ENCODE results near the gene TSPAN5. TPM values are rescaled to one million over a fixed set of nuclear protein-coding genes. Genes with fewer than 3 reads are reported as not detected.

The TSPAN5 gene
- total and polyA plus RNA-seq, 2 experiments from 2014 or later: 22.4 to 35.9 TPM

DNA sequence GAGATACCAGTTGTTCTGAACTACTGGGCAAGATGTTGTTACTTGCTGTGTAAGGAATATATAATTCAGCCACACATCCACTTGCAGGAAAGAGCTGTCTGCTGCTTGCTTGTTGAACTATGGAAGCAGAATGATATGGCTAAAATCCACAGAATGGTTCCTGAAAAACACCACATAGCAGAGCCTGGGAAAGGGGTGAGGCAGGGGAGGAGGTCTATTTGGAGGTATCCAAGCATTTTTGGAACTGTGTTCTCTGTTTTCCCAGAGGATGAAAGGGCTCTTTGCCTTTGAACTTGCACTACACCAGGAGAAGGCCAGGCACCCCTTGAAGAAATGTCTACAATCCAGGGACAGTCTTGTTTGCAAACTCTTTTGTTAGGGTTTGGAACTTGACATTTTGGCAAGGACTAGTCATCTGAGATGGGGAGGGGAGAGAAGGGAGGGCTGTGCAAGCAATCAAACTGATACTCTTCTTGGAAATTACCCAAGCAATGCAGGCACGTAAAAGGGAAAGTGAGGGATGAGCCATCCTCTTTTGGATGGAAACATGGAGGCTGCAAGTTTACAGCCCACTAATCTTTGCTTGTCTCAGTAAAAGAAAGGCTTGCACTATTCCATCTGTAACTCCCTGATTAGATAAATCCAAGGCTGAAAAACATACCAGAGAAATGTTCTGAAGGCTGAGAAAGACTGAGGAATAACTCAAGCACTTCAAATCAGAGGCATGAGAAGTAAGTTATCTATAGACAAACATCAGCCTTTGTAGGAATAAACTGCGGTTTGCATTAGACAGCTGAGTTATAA, 141.0 kb downstream of the TSPAN5 start:
- Histone ChIP-seq H3K4me1 (ENCODE audit: insufficient read depth) (peaks cover 40% of the 10 kb centered on the region), H2AFZ (no peak overlapping the region), H3K4me3 (no peak overlapping the region), H3K27me3 (no peaks in the 10 kb centered on the region), H4K20me1 (ENCODE audit: insufficient read depth, poor library complexity, severe bottlenecking) (no peaks in the 10 kb centered on the region), H3K36me3 (replicated peaks; ENCODE audit: insufficient read depth, low read depth) (no peaks in the 10 kb centered on the region), H3K9me2 (replicated peaks; ENCODE audit: insufficient read depth) (no peaks in the 10 kb centered on the region), H3K79me2 (peaks cover 8% of the 10 kb centered on the region), H3K9me3 (ENCODE audit: low read depth) (no peaks in the 10 kb centered on the region), H3K27ac (peak overlapping the region; percentile 39), H3K4me2 (peak overlapping the region; percentile 50)
- no peak for DNase-seq (ENCODE audit: low spot score)
- TF ChIP-seq EZH2 (IDR thresholded peaks at IDR 0.05; ENCODE audit: borderline replicate concordance) (no peak), EZH2phosphoT487 (IDR thresholded peaks at IDR 0.05; ENCODE audit: low read depth, severe bottlenecking, unreplicated experiment) (no peak)
- TF ChIP-seq, protein P1, sequence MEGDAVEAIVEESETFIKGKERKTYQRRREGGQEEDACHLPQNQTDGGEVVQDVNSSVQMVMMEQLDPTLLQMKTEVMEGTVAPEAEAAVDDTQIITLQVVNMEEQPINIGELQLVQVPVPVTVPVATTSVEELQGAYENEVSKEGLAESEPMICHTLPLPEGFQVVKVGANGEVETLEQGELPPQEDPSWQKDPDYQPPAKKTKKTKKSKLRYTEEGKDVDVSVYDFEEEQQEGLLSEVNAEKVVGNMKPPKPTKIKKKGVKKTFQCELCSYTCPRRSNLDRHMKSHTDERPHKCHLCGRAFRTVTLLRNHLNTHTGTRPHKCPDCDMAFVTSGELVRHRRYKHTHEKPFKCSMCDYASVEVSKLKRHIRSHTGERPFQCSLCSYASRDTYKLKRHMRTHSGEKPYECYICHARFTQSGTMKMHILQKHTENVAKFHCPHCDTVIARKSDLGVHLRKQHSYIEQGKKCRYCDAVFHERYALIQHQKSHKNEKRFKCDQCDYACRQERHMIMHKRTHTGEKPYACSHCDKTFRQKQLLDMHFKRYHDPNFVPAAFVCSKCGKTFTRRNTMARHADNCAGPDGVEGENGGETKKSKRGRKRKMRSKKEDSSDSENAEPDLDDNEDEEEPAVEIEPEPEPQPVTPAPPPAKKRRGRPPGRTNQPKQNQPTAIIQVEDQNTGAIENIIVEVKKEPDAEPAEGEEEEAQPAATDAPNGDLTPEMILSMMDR (IDR thresholded peaks at IDR 0.05; ENCODE audit: poor library complexity): no peak
- 34% methylated on average over 2 of the region's 2 CpGs for WGBS (ENCODE audit: low lambda C conversion rate, missing lambda C conversion rate)

DNA sequence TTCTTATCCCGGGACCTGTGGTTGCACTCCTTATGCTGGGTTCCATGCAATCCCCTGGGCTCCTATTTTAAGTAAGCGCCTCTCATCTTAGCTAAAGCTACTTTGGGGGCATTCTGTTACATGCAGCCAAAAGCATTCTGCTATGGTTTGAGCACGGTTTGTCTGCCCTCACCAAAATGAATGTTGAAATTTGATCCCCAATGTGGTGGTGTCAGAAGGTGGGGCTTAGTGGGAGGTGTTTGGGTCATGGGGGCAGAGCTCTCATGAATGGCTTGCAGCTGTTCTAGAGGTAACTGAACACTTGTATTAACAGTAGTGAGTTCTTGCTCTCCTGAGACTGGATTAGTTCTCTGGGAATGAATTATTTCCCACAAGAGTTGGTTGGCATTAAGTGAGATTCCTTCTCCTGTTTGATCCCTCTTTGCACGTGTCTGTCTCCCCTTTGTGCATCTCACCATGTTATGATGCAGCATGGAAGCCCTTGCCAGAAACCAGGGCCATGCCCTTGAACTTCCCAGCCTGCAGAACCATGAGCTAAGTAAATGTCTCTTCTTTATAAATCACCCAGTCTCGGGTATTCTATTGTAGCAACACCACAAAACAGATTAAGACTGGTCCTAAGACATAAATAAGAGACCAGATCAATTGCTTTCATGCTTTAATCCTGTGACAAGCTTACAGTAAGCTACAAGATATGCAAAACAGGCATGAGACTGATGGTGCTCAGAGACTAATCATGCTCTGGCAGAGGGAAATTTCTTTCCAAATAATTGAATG, 141.8 kb downstream of the TSPAN5 start:
- no peak for TF ChIP-seq EZH2phosphoT487 (IDR thresholded peaks at IDR 0.05; ENCODE audit: low read depth, severe bottlenecking, unreplicated experiment)
- TF ChIP-seq EZH2 (IDR thresholded peaks at IDR 0.05; ENCODE audit: borderline replicate concordance): no peak
- TF ChIP-seq, protein P1 (IDR thresholded peaks at IDR 0.05; ENCODE audit: poor library complexity): no peak
- H4K20me1 ChIP-seq (ENCODE audit: insufficient read depth, poor library complexity, severe bottlenecking): no peaks in the 10 kb centered on the region
- H3K36me3 ChIP-seq (replicated peaks; ENCODE audit: insufficient read depth, low read depth): no peaks in the 10 kb centered on the region
- no peaks in the 10 kb centered on the region for H3K27me3 ChIP-seq
- 83% methylated on average over 5 of the region's 5 CpGs for WGBS (ENCODE audit: low lambda C conversion rate, missing lambda C conversion rate)
- H3K4me3 ChIP-seq: no peak overlapping the region
- no peak overlapping the region for H3K4me2 ChIP-seq
- no peak overlapping the region for H2AFZ ChIP-seq
- H3K9me2 ChIP-seq (replicated peaks; ENCODE audit: insufficient read depth): no peaks in the 10 kb centered on the region
- H3K4me1 ChIP-seq (ENCODE audit: insufficient read depth): peaks cover 40% of the 10 kb centered on the region
- peaks cover 9% of the 10 kb centered on the region for H3K79me2 ChIP-seq
- DNase-seq (ENCODE audit: low spot score): no peak
- H3K27ac ChIP-seq: peak overlapping the region; percentile 39
- H3K9me3 ChIP-seq (ENCODE audit: low read depth): no peaks in the 10 kb centered on the region

DNA sequence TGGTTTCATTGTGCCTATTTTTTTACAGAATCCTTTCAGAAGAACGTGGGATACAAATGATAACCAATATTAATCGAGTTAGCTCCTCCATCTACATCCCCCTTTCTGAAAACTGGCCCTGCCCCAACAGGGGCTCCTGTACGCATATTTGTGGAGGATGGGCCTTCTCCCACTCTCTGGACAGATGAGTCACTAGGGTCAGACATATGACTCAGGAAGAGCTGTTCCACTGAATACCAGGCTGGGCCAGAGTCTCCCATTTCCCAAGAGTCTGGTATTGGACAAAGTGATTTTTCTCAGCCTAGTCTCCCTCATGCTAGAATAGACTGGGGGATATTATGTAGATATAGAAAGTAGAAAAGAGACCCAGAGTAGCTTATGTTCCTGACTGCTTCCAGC, 142.4 kb downstream of the TSPAN5 start:
- Histone ChIP-seq H2AFZ (no peak overlapping the region), H3K36me3 (replicated peaks; ENCODE audit: insufficient read depth, low read depth) (no peaks in the 10 kb centered on the region), H3K79me2 (peaks cover 9% of the 10 kb centered on the region), H3K4me2 (no peak overlapping the region), H4K20me1 (ENCODE audit: insufficient read depth, poor library complexity, severe bottlenecking) (no peaks in the 10 kb centered on the region), H3K9me2 (replicated peaks; ENCODE audit: insufficient read depth) (no peaks in the 10 kb centered on the region), H3K9me3 (ENCODE audit: low read depth) (no peaks in the 10 kb centered on the region), H3K27ac (peak overlapping the region; percentile 39), H3K4me3 (no peak overlapping the region), H3K4me1 (ENCODE audit: insufficient read depth) (peaks cover 43% of the 10 kb centered on the region), H3K27me3 (no peaks in the 10 kb centered on the region)
- TF ChIP-seq EZH2phosphoT487 (IDR thresholded peaks at IDR 0.05; ENCODE audit: low read depth, severe bottlenecking, unreplicated experiment) (no peak), EZH2 (IDR thresholded peaks at IDR 0.05; ENCODE audit: borderline replicate concordance) (no peak)
- TF ChIP-seq, protein P1 (IDR thresholded peaks at IDR 0.05; ENCODE audit: poor library complexity): no peak
- WGBS (ENCODE audit: low lambda C conversion rate, missing lambda C conversion rate): 77% methylated on average over 3 of the region's 3 CpGs
- peak; percentile 44 for DNase-seq (ENCODE audit: low spot score)

Measured in hepatocyte (in vitro differentiated cells).